ENCODE measurements around the gene UNC5B. TPM values are rescaled to one million over a fixed set of nuclear protein-coding genes. Genes with fewer than 3 reads are reported as not detected.

Gene UNC5B
- total RNA-seq, 1 experiment from 2014 or later: 22.0 TPM

DNA sequence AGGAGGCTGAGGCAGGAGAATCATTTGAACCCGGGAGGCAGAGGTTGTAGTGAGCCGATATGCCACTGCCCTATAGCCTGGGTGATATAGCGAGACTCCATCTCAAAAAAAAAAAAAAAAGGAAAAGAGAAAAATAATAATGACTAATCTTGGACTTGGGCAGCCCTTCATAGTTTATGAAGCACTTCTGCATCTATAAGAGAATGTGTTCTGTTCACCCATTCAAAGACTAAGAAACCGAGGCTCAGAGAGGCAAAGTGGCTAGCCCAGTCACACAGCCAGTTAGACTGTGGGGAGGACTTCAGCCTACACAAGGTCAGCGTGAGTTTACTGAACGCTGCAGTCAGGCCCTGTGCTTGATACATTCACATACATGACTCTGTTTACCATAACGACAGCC, 46.9 kb downstream of the UNC5B start:
- Histone ChIP-seq H3K36me3 (ENCODE audit: control insufficient read depth in 1 of 2, insufficient read depth in 2 of 2, low read length in 2 of 2) (no peaks in the 10 kb centered on the region), H3K4me2 (ENCODE audit: low read length) (peak overlapping the region; percentile 82), H3K9me2 (ENCODE audit: insufficient read depth) (no peaks in the 10 kb centered on the region), H3K4me3 (replicated peaks in 1 of 2; ENCODE audit: low read depth in 1 of 2, low read length in 2 of 2) (0 out of 4 replicates have a peak overlapping the region, but pooled peaks of 1 of the 2 experiments have one; percentile 44), H2AFZ (ENCODE audit: low read depth, low read length, poor library complexity, severe bottlenecking) (no peak overlapping the region), H3K9me3 (ENCODE audit: control insufficient read depth in 1 of 2, insufficient read depth in 1 of 2, low read depth in 1 of 2, low read length in 2 of 2) (no peaks in the 10 kb centered on the region), H3K79me2 (ENCODE audit: insufficient read depth, low read length) (no peaks in the 10 kb centered on the region), H3K9ac (ENCODE audit: low read length) (peak overlapping the region; percentile 46; the same call in 1 of the 2 replicates), H3K4me1 (ENCODE audit: control insufficient read depth in 1 of 2, insufficient read depth in 2 of 2, low read length in 2 of 2) (peaks cover 66 to 74% of the 10 kb centered on the region in 2 experiments), H3K27ac (ENCODE audit: low read depth, low read length) (peak overlapping the region; percentile 71), H4K20me1 (ENCODE audit: insufficient read depth) (no peaks in the 10 kb centered on the region), H3K27me3 (ENCODE audit: insufficient read depth, low read length) (no peaks in the 10 kb centered on the region)
- ChIA-PET RAD21 (ENCODE audit: low non-redundant PET in 1 of 2, low total read pairs in 2 of 2, uncharacterized antibody in 2 of 2, unreplicated experiment in 2 of 2) (no interaction called here), POLR2A (interaction anchor here (1.0 to 2.0 kb wide), 5 partner anchors 11 to 51 kb away, joined by 3 to 7 read pairs (median 3); no protein-coding TSS in a partner anchor), CTCF (interaction anchor here (1.0 to 6.2 kb wide), 3 partner anchors 9 to 334 kb away, joined by 3 to 45 read pairs (median 3); no protein-coding TSS in a partner anchor)
- BruUV-seq (replicated peaks): no TSS peak
- intact Hi-C loops (cut with micrococcal nuclease): no loop called here
- ATAC-seq (no peak), DNase-seq (ENCODE audit: low read depth, low spot score) (no peak)
- TF ChIP-seq SP1 (IDR thresholded peaks at IDR 0.05; ENCODE audit: low read depth) (no peak), TCF7L2 (IDR thresholded peaks at IDR 0.05; ENCODE audit: borderline replicate concordance, extremely low read depth, insufficient read depth, insufficient read length) (no peak), FOSL1 (IDR thresholded peaks at IDR 0.05; ENCODE audit: low read depth) (no peak), REST (IDR thresholded peaks at IDR 0.05; ENCODE audit: low read depth) (no peak), YY1 (IDR thresholded peaks at IDR 0.05; ENCODE audit: extremely low read depth, insufficient replicate concordance, low read depth, low read length) (no peak), EZH2 (IDR thresholded peaks at IDR 0.05) (no peak), EGR1 (IDR thresholded peaks at IDR 0.05; ENCODE audit: low read depth) (no peak), SRF (IDR thresholded peaks at IDR 0.05; ENCODE audit: low read depth) (no peak), RAD21 (IDR thresholded peaks at IDR 0.05; ENCODE audit: low read depth) (no peak), ELF1 (IDR thresholded peaks at IDR 0.05; ENCODE audit: borderline replicate concordance, low read depth) (no peak), POLR2A (IDR thresholded peaks at IDR 0.05; ENCODE audit: borderline replicate concordance, extremely low read depth, insufficient read depth, insufficient read length) (no peak), CEBPB (IDR thresholded peaks at IDR 0.05; ENCODE audit: low read depth) (no peak), EZH2phosphoT487 (IDR thresholded peaks at IDR 0.05; ENCODE audit: borderline replicate concordance) (no peak), JUND (IDR thresholded peaks at IDR 0.05) (no peak), POLR2AphosphoS5 (IDR thresholded peaks at IDR 0.05; ENCODE audit: low read depth, low read length) (no peak), ZBTB33 (IDR thresholded peaks at IDR 0.05; ENCODE audit: extremely low read depth, insufficient replicate concordance, low read length) (no peak)

Measured in HCT116 (cell line).